SK-MEL-5 (cell line): ENCODE results near the gene PLOD1. TPM values are rescaled to one million over a fixed set of nuclear protein-coding genes. Genes with fewer than 3 reads are reported as not detected.

Source experiments
- DNase-seq: peaks from one replicate; pipeline ENCODE4 v3.0.0-alpha.2; 2016; ENCODE audit warnings: low read depth, low spot score
- in situ Hi-C: cut with HindIII; loops from 2 replicates; pipeline ENCODE4 v1.10.0; 2016; ENCODE audit warnings: low sequenced_read_pairs, high pct_unique_total_duplicates, low pct_unique_long_range_greater_than_20kb
- total RNA-seq: library from RNA; depleted of rRNA; stranded (reverse); fragments of >200 nt; shearing (Covaris generic); gene quantifications from 2 replicates; pipeline ENCODE4 v1.2.3, GENCODE V29; 2014

Gene PLOD1
- total RNA-seq, 1 experiment from 2014 or later: 204 TPM

GRCh38 chr1:11957398-11957797, 22.9 kb downstream of the PLOD1 start:
- no peak for DNase-seq
- in situ Hi-C loops: no loop called here

- in situ Hi-C loops: no loop called here
- DNase-seq: no peak
These were observed 23.4 kb downstream of the PLOD1 start for GRCh38 chr1:11957897-11958296.

- in situ Hi-C loops: no loop called here
These were observed 25.8 kb downstream of the PLOD1 start for GRCh38 chr1:11960276-11960675.

GRCh38 chr1:11960715-11961114, 26.2 kb downstream of the PLOD1 start:
- in situ Hi-C loops: no loop called here
- no peak for DNase-seq

More at GRCh38 chr1:11960276-11960675, 25.8 kb downstream of the PLOD1 start:
- DNase-seq: no peak

- in situ Hi-C loops: no loop called here
These were observed 26.7 kb downstream of the PLOD1 start for GRCh38 chr1:11961230-11961629.

GRCh38 chr1:11963622-11964021, 29.1 kb downstream of the PLOD1 start:
- DNase-seq: no peak
- in situ Hi-C loops: no loop called here

More at GRCh38 chr1:11961230-11961629, 26.7 kb downstream of the PLOD1 start:
- peak; percentile 62 for DNase-seq

GRCh38 chr1:11964656-11965055, 30.1 kb downstream of the PLOD1 start:
- in situ Hi-C loops: no loop called here
- DNase-seq: no peak

- in situ Hi-C loops: no loop called here
- DNase-seq: peak; percentile 84
These were observed 32.6 kb downstream of the PLOD1 start for GRCh38 chr1:11967028-11967547.

- in situ Hi-C loops: no loop called here
- no peak for DNase-seq
These were observed 36.1 kb downstream of the PLOD1 start for GRCh38 chr1:11970441-11971185.

GRCh38 chr1:11977625-11978024, 43.1 kb downstream of the PLOD1 start:
- in situ Hi-C loops: no loop called here

GRCh38 chr1:11978301-11978700, 43.8 kb downstream of the PLOD1 start:
- in situ Hi-C loops: no loop called here

More at GRCh38 chr1:11977625-11978024, 43.1 kb downstream of the PLOD1 start:
- DNase-seq: no peak

GRCh38 chr1:11979028-11979850, 44.7 kb downstream of the PLOD1 start:
- in situ Hi-C loops: no loop called here
- no peak for DNase-seq

More at GRCh38 chr1:11978301-11978700, 43.8 kb downstream of the PLOD1 start:
- DNase-seq: no peak

- in situ Hi-C loops: no loop called here
- DNase-seq: peak; percentile 95
These were observed 45.5 kb downstream of the PLOD1 start, which contains the start of gene MFN2 for GRCh38 chr1:11979851-11980675. MFN2 (plus strand) TSS chr1:11980444; CDS start chr1:11989169, 8,725 bp downstream.

GRCh38 chr1:11980676-11980972, 46.1 kb downstream of the PLOD1 start:
- DNase-seq: no peak
- in situ Hi-C loops: no loop called here

GRCh38 chr1:11981378-11982009, 47.0 kb downstream of the PLOD1 start:
- DNase-seq: no peak
- in situ Hi-C loops: no loop called here

GRCh38 chr1:11982010-11982392, 47.5 kb downstream of the PLOD1 start:
- in situ Hi-C loops: no loop called here
- no peak for DNase-seq

GRCh38 chr1:11984121-11984520, 49.6 kb downstream of the PLOD1 start:
- in situ Hi-C loops: no loop called here
- DNase-seq: no peak
